ENCODE measurements around the gene CDC42EP3. TPM values are rescaled to one million over a fixed set of nuclear protein-coding genes. Genes with fewer than 3 reads are reported as not detected.
A peak's percentile ranks its signal among the peaks of the same experiment; 100 is the strongest.

Gene CDC42EP3
- 10 to 100 TPM in 3 of 4 donors, 1 to 10 TPM in 1; 9.0 to 38.0 (median 23.5) TPM for total RNA-seq

DNA sequence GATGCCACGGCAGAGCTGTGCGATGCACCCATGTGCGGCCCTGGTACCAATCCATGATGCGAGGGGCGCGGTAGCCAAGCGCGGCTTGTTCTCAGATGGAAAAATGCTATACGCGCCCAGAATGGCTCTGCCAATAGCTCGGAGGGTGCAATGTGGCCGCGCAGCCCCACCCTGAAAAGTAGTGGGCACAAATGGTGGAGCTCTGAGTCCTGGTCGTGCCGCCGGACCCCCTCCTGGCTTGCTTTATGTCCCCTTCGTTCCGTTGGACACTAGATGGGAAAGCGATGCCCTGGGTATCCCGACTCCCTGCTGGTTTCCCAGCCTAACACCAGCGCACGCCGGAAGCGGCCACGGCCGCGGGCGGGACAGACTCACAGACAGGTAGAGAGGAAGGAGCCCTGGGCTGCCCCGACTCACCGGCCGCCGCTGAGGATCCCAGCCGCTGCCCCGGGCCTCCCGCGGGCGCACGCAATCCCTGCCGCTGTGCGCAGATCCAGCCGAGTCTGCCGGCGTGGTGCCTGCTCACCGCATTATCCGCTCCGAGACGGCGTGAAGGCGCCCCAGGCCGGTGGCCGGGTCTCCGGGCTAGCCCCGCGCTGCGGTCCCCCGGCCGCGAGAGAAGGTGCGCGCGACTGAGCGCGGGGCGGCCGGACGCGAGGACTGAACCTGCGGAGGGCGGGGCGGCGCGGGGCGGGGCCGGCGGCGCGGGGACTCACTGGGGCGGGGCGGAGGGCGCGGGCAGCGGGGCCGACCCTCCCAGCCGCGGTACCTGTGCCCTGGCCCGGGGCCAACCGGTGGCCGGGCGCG, at the start of gene CDC42EP3:
TSS of gene CDC42EP3 (minus strand) at position 634 of the 807 bp plus-strand sequence. CDS start 25,055 bp downstream, outside the sequence.
- Histone ChIP-seq H3K4me1 (peaks cover 33% of the 10 kb centered on the region), H3K9me3 (no peaks in the 10 kb centered on the region), H3K36me3 (peaks cover 3% of the 10 kb centered on the region), H3K27me3 (no peaks in the 10 kb centered on the region), H3K4me3 (peak within 1 kb of the TSS; percentile 68), H3K27ac (peak within 1 kb of the TSS; percentile 83)
- TF ChIP-seq POLR2A (IDR thresholded peaks at IDR 0.05) (peak in 1 of 2 donors; percentile 26), POLR2AphosphoS5 (IDR thresholded peaks at IDR 0.05) (no peak), EP300 (IDR thresholded peaks at IDR 0.05) (no peak)
- under 1% methylated on average over 17 of the region's 90 CpGs for WGBS
- peak in 1 of 2 donors; percentile 82 for DNase-seq (ENCODE audit: low spot score in 2 of 2)

DNA sequence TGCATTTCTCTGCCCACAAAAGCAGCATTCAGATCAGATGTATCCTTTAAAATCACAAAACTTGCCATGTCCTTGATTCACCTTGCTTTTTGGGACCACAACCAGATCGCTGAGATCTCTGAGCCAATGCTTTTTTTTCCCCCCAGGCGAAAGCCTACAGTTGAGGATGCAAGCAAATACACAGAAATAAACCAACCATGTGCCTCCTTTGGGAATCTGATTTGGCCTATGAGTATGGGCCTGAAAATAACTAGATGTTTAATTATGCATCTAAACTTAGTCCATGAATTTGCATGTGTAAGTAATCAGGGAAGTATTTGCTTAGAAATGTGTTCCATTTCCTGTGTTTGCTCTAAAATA, 49.7 kb upstream of the CDC42EP3 start:
- WGBS, result 38% methylated on average over 2 of the region's 2 CpGs
- H3K4me3 ChIP-seq, result no peak overlapping the region
- TF ChIP-seq EP300 (IDR thresholded peaks at IDR 0.05), result no peak
- no peak for TF ChIP-seq POLR2AphosphoS5 (IDR thresholded peaks at IDR 0.05)
- TF ChIP-seq POLR2A (IDR thresholded peaks at IDR 0.05), result no peak
- TF ChIP-seq, protein P1, sequence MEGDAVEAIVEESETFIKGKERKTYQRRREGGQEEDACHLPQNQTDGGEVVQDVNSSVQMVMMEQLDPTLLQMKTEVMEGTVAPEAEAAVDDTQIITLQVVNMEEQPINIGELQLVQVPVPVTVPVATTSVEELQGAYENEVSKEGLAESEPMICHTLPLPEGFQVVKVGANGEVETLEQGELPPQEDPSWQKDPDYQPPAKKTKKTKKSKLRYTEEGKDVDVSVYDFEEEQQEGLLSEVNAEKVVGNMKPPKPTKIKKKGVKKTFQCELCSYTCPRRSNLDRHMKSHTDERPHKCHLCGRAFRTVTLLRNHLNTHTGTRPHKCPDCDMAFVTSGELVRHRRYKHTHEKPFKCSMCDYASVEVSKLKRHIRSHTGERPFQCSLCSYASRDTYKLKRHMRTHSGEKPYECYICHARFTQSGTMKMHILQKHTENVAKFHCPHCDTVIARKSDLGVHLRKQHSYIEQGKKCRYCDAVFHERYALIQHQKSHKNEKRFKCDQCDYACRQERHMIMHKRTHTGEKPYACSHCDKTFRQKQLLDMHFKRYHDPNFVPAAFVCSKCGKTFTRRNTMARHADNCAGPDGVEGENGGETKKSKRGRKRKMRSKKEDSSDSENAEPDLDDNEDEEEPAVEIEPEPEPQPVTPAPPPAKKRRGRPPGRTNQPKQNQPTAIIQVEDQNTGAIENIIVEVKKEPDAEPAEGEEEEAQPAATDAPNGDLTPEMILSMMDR (IDR thresholded peaks at IDR 0.05), result no peak
- no peaks in the 10 kb centered on the region for H3K27me3 ChIP-seq
- H3K4me1 ChIP-seq, result no peaks in the 10 kb centered on the region
- no peaks in the 10 kb centered on the region for H3K36me3 ChIP-seq
- H3K9me3 ChIP-seq, result no peaks in the 10 kb centered on the region
- H3K27ac ChIP-seq, result no peak overlapping the region
- no peak for DNase-seq (ENCODE audit: low spot score in 2 of 2)

- DNase-seq (ENCODE audit: low spot score in 2 of 2), result no peak
- TF ChIP-seq EP300 (IDR thresholded peaks at IDR 0.05) (no peak), POLR2AphosphoS5 (IDR thresholded peaks at IDR 0.05) (no peak), POLR2A (IDR thresholded peaks at IDR 0.05) (no peak)
- TF ChIP-seq, protein P1 (IDR thresholded peaks at IDR 0.05), result no peak
- Histone ChIP-seq H3K27me3 (no peaks in the 10 kb centered on the region), H3K4me1 (no peaks in the 10 kb centered on the region), H3K36me3 (no peaks in the 10 kb centered on the region), H3K4me3 (no peak overlapping the region), H3K9me3 (no peaks in the 10 kb centered on the region), H3K27ac (no peak overlapping the region)
- WGBS, result 43% methylated on average over 6 of the region's 6 CpGs
Measured at GRCh38 chr2:37720533-37721200, 49.2 kb upstream of the CDC42EP3 start.

DNA sequence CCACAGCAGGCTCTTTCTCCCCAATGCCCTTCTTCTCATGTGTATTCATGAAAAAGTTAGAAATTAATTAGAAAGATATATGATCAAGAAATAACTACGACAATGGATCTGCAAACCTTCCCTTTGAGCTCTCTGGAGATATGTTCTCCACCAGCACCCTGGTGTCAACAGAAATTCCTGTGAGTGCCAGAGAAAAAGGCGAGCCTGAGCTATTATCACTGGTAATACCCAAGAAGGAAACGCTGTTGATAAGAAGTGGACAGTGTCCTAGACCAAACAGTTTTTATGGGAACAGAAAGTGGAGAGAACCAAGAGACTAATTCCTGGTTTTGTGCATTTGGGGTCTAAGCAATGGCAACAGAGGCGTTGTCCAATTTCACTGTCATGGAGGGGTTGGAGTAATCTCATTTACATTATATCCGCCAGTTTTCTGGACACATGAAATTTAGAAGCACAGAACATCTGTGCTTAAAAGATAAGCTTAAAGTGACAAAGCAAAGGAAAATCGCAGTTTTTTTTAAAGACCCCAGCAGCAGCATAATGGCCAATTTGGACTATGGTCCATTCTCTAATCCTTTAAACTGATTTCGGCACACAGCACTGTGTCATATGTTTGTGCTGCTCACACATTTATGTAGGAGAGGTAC, 47.2 kb upstream of the CDC42EP3 start:
- Histone ChIP-seq H3K4me1 (no peaks in the 10 kb centered on the region), H3K27me3 (no peaks in the 10 kb centered on the region), H3K36me3 (no peaks in the 10 kb centered on the region), H3K9me3 (no peaks in the 10 kb centered on the region), H3K4me3 (no peak overlapping the region), H3K27ac (no peak overlapping the region)
- no peak for DNase-seq (ENCODE audit: low spot score in 2 of 2)
- TF ChIP-seq, protein P1 (IDR thresholded peaks at IDR 0.05), result no peak
- no peak for TF ChIP-seq POLR2AphosphoS5 (IDR thresholded peaks at IDR 0.05)
- TF ChIP-seq EP300 (IDR thresholded peaks at IDR 0.05), result no peak
- TF ChIP-seq POLR2A (IDR thresholded peaks at IDR 0.05), result no peak
- 90% methylated on average over 7 of the region's 7 CpGs for WGBS

- Histone ChIP-seq H3K27ac (no peak overlapping the region), H3K36me3 (no peaks in the 10 kb centered on the region), H3K27me3 (no peaks in the 10 kb centered on the region), H3K4me1 (no peaks in the 10 kb centered on the region), H3K9me3 (no peaks in the 10 kb centered on the region), H3K4me3 (no peak overlapping the region)
- TF ChIP-seq, protein P1 (IDR thresholded peaks at IDR 0.05), result no peak
- TF ChIP-seq POLR2A (IDR thresholded peaks at IDR 0.05) (no peak), POLR2AphosphoS5 (IDR thresholded peaks at IDR 0.05) (no peak), EP300 (IDR thresholded peaks at IDR 0.05) (no peak)
- 65% methylated on average over 3 of the region's 3 CpGs for WGBS
- DNase-seq (ENCODE audit: low spot score in 2 of 2), result no peak
Measured at GRCh38 chr2:37713258-37713700, 41.8 kb upstream of the CDC42EP3 start.
